GM21528 (cell line): ENCODE measurements around the gene PACRG.

Source experiments
- ATAC-seq: cut with Tn5 transposase; IDR thresholded peaks from one replicate; pipeline ENCODE4 v1.9.1; 2021; ENCODE audit warnings: mild to moderate bottlenecking, moderate library complexity; ENCODE audit not compliant: unreplicated experiment, low FRiP score

Gene PACRG

DNA sequence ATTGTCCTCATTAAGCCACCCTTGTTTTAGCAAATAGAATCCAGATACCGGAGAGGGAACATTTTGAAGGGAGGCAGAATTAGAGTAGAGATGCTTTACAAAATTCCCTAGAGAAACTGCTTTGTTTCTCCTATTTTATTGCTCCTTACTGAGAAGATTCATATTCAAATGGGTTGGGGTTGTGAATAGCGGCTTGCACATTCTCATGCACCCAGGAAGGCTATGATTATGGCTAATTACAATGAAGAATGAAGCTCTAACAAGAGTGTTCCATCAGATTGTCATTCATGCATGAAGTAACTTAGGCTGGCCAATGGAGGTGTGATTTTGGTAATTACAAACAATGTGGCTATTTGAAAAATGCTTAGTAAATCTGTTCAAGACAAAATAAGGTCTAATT is 129.6 kb downstream of the PACRG start:
- ATAC-seq = no peak

DNA sequence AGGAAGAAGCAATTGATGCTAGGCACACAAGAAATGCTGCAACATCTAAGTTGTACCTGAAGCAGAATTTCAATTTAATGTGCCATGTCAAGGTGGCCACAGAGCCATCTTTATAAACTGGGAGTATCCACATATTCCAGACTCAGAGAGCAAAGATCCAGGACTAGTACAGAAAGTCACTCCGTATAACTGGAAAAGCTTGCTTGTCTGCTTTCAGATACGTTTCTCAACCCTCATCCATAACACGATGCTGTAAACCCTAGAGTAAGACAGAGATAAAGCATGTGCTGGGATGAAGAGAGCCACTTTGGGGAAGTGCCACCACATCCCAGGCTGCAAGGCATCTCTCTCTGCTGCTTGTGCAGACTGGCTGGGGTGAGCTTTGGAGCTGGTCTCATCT is 134.7 kb downstream of the PACRG start:
- ATAC-seq = no peak

DNA sequence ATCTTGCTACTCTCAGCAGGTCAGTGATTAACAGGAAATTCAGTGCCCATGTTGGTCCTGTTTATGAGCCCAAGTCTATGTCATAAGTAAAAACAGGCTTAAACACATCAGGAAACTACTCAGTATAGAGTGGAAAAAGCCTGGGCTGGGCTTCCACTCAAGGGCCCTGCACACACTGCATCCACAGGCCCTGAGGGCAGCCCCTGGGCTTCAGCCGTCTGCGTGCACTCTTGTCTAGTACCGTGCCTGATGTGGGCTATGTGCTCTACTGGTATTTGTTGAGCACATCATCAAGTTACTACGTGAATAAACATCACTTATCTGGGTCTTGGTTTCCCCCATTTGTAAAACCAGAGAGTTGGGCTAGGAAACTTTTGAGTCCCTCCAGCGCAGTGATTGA is 135.2 kb downstream of the PACRG start:
- no peak for ATAC-seq

DNA sequence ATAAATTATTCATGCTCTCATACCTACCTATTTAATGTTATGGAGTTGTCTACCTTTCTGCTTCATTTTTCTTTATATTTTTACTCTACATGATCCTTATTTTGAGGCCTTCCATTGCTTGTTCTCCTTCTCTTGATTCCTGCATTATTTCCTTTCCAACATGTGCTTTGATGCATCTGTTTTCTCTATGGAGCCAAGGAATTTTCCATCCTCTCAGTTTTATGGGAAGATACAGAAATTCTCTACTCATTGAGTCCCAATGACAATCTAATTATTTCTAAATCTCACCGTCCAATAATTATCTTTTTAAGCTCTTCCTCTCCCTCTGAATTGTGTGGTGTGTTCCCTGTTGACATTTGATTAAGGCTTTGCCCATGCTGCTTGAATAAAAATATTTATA is 136.0 kb downstream of the PACRG start:
- ATAC-seq = no peak

DNA sequence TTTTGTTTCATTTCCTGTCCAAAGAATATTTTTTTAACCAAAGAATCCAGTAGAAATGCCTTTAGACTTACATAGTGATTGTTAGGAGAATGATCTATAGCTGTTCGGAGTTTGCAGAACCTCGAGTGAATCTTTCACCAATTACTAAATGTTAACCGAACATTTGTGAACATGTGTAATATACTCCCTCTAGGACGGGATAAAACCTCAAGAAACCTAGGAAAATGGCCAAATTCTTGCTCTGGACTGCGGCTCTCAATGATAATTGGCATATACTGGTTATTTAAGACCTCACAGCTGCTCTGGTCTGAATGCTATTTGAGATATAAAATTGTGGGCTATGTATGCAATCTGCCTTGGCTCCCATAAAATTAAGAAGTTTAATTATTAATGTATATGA is 137.1 kb downstream of the PACRG start:
- no peak for ATAC-seq

DNA sequence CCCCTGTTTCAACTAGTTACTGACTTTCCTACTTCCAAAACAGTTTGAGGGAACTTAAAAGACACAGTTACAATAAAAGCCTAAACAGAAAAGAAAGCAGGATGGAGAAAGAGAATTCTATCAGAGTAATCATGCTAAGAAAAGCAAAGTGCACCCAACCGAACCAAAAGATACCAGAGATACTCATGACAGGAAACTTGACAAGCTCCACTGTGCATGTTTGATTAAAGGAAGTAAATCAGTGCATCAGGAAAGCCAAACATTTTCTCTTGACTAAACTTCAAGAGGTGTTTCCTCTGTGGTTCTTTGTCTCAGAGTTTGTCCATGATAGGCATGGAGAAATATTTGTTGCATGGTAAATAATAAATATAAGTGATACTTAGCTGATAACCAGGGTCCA is 138.9 kb downstream of the PACRG start:
- ATAC-seq = no peak

DNA sequence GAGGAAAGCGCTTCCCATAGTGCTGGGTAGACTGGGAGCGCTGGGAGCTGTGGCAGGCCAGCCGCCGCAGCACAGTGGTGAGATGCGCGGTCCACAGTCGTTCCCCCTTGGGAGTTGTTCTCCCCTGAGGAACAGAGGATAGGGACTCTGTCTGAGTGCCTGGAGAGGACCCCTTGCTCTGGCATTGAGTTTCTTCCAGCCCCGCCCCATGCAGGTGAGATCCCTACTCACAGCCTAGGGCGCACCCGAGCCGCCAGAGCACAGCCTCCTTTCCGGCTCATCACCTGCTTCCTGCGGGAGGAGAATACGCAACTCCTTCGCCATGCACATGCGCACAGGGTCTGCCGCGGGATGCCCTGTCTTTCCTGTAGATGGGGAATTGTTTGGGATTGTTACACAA is 140.6 kb downstream of the PACRG start:
- no peak for ATAC-seq

DNA sequence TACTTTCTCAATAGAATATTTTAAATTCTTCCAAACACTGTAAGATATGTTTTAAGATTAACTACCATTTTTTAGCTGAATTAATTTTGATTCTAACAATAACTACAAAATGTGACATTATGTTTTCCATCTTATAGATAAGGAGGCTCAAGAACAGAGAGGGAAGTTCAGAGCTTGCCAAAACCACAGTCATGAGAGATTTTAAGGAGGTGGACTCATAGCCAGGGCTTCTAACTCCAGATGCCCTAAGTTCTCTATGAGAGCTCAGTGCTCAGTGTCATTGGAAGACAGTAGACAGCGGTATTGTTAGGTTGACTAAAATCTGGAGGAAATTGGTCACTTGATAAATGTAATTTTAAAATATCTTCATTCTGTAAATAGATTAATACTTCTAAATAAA is 144.2 kb downstream of the PACRG start:
- ATAC-seq = no peak

DNA sequence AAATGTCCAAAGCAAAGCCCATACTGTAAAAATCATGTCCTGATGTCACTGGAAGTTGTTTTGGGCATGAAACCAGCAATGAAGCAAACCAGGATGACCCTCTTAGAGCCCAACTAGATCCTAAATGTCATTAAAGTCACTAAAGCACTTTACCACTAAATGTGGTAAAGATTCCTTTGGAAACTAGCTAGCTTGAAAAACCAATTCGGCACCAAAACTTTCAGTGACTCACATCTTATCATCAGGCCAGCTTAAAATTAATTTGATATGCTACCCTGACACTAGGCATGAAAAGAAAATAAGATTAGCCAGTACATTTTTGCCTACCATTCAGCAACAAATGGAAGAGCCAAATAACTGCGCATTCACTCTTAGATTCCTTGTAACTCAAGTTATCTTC is 145.8 kb downstream of the PACRG start:
- ATAC-seq = no peak

DNA sequence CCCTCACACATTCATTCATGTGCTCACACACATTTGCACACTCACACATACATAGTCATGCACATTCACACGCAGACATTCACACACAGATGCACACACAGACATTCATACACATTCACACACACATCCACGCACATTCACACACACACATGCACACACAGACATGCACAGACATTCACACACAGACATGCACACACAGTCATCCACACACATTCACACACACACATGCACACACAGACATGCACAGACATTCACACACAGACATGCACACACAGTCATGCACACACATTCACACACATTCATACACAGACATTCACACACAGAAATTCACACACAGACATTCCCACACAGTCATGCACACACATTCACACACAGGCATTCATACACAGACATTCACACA is 147.3 kb downstream of the PACRG start:
- ATAC-seq = no peak

DNA sequence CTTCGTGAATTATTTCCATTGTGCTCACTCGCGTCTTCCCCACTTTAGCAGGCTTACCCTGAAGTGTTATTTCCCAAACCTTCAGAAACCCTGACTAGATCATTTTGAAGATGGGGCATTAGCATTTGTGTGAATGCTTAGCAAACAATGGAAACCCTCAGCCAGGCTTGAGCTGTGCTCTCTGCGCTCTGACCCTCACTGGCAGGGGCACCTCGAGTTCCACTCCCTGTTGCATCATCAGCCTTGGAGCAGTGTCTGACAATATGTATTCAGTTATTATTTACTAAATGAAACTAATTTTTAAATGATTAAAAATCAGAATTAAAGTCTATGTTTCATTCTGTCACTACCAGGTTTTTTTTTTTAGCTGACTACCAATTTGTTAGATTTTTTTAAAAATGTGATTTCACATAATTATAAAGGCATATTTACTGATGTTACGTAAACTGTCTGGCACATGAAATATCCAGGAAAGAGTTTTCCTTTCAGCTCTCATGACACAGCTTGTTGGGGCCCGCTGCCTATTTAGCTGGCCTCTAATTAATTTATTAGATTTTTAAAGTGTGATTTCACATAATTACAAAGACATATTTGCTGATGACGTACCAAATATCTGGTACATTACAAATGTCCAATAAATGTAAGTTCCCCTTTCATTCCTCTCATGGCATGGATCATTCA is 155.2 kb downstream of the PACRG start:
- ATAC-seq = no peak

DNA sequence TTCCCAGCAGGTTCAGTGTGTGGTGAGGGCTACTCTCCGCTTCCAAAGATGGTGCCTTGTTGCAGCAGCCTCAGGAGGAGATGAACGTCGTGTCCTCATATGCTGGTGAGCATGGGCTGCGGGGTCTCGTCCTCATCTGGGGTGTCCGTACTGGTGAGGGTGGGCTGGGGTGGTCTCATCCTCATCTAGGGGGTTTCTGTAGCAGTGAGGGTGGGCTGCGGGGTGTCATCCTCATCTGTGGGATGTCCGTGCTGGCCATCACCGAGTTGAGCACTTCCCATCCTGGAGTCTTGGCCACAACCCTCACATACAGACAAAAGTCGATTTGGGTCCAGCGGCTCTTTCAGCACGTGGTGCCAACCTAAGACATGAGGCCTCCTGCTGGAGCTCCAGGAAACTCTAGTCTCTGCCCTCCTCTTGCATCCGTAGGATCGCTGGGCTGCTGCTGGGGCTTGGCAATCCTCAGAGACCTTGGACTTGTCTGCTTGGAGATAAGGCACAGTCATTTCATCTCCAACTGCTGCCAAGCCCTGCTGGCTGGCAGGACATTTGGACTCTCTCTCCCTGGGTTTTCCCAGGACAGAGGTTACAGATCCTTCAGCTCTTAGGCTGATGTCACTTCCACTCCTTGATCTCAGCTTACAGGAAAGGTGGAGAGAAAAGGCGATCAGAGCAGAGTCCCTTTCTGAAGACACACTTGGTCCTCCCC is 160.4 kb downstream of the PACRG start:
- ATAC-seq = no peak

DNA sequence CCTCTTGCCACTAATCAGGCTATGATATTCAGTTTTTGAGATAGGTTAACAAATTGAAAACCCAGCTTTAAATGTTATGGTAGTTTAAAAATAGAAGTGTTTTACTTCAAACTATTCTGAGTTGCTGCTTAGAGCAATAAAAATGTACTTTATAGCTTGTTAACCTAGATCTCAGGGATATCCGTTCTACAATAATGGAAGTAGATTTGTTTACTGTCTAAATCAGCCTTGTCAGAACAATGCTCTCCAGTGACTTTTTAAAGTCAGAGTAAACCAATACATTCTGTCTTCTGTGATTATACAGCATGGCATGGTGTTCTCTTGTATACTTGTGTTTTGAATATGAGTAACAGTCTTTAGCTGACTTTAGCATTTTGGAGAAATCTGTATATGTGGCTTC is 161.5 kb downstream of the PACRG start:
- no peak for ATAC-seq

DNA sequence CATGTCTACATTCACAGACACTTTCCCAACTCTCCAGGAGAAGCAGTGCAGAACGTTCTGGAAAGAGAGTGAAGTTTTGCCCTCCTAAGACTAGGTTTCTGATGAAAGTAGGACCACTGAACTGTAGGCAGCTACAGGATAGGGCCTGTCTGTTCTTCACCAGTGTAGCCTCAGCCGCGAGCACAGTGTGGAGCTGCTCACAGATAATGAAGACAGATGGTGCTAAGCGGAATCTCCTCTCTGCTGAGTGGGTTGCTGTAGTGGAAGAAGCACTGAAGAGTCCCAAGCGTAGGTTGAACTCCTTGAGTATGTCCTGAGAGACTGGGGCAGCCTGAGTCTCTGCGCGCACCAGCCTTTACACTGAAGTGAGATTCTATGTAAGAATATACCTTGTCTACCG is 170.2 kb downstream of the PACRG start:
- no peak for ATAC-seq

DNA sequence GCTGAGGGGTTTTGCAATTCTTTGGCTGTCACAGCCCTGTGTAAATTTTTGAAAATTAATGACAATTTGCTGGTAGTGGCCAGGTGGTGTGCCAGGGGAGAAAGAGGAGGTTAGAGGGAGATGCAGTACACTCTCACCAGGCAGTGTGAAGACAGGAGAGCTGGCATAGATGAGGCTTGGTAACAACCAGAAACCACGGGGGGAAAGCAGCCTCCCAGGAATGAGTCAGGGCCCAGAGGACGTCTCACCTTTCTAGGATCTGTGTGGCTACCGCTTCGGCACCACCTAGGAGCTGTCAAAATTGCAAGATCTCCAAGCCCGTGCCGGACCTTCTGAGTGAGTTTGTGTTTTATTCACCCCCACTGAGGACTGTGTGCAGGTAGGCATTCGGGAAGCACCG is 171.4 kb downstream of the PACRG start:
- ATAC-seq = no peak

DNA sequence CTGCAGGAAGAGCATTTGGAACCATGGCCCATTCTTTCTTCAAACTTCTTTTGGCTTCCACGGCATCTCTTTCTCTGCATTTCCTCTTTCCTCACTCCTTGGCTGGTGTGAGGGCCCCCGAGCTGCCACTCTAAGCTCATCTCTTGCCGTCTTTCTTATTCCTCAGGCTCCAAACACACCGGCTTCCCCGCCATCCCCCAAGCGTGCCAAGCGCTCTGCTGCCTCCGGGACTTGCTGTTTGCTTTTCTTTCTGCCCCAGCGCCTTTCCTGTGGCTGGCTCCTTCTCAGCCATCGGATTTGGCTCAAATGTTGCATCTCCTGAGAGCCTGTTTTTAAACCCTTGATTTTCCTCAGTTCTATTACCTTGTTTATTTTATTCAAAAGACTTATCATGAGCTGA is 172.7 kb downstream of the PACRG start:
- ATAC-seq = no peak

DNA sequence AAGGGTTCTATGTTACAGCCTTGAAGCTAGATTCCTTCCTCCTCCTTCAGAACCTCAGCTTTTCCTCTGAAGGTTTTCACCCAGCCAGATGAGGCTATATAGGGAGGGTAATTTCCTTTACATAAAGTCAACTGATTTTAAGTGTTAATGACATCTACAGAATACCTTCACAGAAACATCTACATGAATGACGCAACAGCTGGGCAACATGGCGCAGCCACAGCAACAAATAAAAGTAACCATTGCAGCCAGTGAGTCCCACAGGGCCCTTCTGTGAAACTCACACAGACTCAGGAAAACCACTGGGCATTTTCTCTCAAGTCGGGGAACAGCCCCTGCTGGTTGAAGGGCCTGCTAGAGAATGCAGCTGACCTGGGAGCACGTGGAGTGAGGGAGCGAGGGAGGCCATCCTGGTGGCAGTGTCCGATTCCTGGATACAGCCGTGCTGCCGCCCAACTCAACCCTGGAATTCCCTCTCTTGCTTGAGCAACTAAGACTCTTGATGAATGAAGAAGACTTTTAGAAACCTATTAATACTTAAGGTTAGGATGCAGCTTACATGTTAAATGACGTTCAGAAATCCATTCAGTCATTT is 176.4 kb downstream of the PACRG start:
- ATAC-seq = no peak

DNA sequence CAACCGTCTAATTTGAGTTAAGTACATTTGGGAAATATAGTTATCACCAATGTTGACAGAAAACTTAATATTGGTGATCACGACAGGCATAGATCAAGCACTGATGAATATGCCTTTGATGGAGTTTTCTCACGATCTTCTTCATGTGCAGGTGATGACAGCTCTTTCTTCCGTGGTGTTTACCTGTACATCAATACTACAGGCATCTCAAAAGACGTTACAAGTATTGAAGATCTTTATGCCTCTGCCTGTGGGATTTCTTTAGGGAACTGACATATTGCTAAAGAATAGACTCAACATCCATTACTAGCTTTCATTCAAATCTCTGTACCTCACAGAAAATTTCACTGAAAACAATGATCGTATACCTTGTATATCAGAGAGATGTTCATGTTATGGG is 178.7 kb downstream of the PACRG start:
- no peak for ATAC-seq

DNA sequence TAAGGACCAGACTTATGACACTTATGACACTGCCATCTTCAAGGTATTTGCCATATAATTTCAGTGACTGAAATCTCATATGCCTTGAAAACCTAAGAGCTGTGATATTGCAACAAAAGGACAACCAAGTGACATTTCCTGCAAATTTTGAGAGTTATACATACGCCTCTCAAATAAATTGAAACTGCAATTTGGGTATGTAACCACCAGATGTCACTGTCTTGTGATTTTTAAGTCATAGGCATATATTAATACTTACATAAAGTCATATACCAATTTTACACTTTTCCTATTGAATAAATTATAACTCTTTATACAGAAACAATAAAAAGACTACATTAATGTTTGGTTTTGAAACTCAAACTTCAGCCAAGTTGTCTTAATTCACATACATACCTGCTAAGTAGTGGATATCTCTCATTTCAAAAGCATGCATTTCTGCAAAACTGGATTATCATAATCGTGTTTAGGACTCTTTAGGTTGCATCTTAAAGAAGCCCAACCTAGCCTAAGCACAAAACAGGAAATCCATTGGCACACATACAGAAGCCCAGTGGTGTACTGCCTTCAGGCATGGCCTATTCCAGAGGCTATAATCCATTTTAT is 180.2 kb downstream of the PACRG start:
- ATAC-seq = no peak

DNA sequence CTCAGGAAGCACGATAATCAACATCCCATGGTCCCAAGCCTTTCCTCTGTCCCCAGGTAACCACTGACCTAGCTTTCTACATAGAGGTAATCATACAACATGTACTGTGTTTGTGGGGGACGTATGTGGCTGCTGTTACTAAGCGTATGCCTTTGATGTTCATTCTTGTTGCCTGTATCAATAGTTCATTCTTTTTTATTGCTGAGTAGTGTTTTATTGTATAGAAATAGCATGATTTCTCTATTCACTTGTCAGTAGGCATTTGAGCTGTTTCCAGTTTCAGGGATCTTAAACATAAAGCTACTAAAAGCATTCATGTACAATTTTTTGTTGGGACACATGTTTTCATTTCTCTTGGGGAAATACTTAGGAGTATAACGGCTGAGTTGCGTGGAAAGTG is 185.4 kb downstream of the PACRG start:
- ATAC-seq = no peak

DNA sequence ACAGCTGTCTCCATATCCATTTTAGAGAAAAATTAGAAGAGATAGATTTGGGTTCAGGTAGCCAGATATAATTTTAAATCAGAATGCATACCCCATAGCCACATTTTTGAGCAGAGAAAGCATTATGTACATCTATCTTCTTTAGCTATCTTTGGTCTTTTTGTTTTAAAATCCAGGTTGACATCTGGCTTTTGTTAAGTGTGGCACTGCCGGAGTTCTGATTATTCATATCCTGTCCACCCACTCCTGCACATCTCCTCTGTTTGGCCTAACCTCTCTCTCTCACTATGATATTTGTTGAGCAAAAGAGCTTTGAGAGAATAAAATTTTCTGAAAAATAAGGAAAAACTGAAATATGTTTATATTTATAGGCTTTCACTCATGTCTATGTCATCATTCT is 189.7 kb downstream of the PACRG start:
- ATAC-seq = no peak

DNA sequence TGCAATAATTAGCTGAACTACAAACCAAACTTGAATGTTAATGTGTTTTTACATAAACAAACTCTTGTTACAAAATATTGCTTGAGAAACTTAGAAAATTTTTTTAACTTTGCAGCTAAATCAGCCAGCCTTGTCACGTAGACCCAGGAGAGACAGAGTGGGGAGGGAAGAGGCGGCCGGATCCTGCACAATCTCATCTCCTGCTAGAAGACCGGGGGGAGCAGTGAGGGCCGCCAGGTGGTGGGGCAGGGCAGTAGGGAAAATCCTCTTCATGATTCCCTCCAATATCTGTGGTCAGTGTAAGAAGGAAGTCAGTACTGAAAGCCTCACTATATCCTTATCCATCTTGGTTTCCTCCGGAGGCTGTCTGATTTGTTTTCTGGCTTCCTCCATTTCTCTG is 193.3 kb downstream of the PACRG start:
- ATAC-seq = no peak
